Endothelial cell of umbilical vein (primary cell): Measurements from ENCODE around the gene MCU.

Source experiments
- CTCF ChIP-seq, 2 donors: IDR thresholded peaks; 1 replicate in 1 of 2; 2 replicates in 1 of 2; pipeline ENCODE4 v1.5.1; 2011; ENCODE audit warnings: low read length in 2 of 2, mild to moderate bottlenecking in 2 of 2, moderate library complexity in 2 of 2, control low read depth in 1 of 2, inconsistent platforms in 1 of 2, low read depth in 1 of 2; ENCODE audit not compliant: insufficient read depth in 1 of 2; ENCODE audit errors: extremely low read depth in 1 of 2
- POLR2A ChIP-seq: IDR thresholded peaks from 2 replicates; pipeline ENCODE4 v1.6.1; 2012; ENCODE audit warnings: low read depth, mild to moderate bottlenecking, control low read depth, low read length

GRCh38 chr10:72702868-72703581, 11.1 kb downstream of the MCU start:
- no peak for TF ChIP-seq CTCF (IDR thresholded peaks at IDR 0.05; ENCODE audit: extremely low read depth in 1 of 2, insufficient read depth in 1 of 2, low read depth in 1 of 2, low read length in 2 of 2)
- no peak for TF ChIP-seq POLR2A
